CMK (cell line): ENCODE results near the gene KRTAP3-1.
"Not testable (repeated sequence)": the region's sequence is repeated elsewhere in the genome, so short reads cannot be mapped to it uniquely, and the experiment has no call there.

Experiments used
- DNase-seq: peaks from one replicate; pipeline ENCODE4 v3.0.0-alpha.2; 2010; ENCODE audit warnings: low read depth

Gene KRTAP3-1

GRCh38 chr17:41015454-41015853 lies 6.5 kb upstream of the KRTAP3-1 start:
- DNase-seq = no peak

- DNase-seq = no peak
These were observed 4.7 kb upstream of the KRTAP3-1 start for GRCh38 chr17:41013606-41014005.

GRCh38 chr17:41013181-41013580 lies 4.3 kb upstream of the KRTAP3-1 start:
- DNase-seq = no peak

DNA sequence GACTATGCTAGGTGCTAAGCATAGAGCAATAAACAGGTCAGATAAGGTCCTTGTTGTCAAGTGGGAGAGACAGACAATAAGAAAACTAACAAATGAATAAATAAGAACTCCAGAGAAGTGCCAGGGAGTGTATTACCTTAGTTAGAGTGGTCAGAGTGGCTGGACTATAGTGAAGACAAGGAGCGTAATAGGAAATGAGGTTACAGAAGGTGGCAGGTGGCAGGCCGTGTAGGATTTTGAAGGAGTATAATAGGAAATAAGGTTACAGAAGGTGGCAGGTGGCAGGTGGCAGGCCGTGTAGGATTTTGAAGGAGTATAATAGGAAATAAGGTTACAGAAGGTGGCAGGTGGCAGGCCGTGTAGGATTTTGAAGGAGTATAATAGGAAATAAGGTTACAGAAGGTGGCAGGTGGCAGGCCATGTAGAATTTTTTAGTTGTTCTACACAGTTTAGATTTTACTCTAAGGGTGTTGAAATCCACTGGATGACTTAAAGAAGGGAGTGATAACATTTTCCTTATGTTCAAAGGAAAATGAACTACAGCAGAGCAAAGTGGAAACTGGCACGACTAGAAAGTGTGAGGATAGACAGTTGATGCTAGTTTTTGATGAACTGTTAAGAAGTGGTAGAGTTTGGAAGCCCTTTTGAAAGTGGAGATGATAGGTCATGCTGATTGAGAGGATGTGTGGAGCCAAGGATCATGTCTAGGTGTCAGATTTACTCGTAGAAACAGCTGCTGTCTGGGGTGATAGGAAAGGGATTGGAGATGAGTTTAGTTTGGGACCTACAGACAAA lies 3.6 kb upstream of the KRTAP3-1 start:
- no peak for DNase-seq

DNA sequence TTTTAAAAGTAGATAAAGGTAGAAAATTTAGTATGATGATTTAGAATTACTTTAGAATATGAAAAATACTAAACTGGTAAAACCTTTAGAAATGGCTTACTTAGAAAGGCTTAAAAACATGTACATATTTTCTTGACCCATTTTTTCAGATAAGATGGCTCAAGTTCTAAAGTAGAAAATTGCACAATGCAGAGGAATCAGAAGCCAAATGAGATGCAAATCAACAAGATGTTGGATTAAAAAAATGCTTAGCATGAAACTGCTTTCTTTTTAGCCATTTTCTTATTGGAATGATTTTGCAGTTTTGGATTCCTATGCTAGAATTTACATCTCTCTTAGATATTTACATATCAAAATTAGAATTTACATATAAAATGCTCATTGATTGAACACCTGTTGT lies 1.5 kb upstream of the KRTAP3-1 start:
- no peak for DNase-seq

GRCh38 chr17:41009936-41010335 lies 1.0 kb upstream of the KRTAP3-1 start:
- no peak for DNase-seq

DNA sequence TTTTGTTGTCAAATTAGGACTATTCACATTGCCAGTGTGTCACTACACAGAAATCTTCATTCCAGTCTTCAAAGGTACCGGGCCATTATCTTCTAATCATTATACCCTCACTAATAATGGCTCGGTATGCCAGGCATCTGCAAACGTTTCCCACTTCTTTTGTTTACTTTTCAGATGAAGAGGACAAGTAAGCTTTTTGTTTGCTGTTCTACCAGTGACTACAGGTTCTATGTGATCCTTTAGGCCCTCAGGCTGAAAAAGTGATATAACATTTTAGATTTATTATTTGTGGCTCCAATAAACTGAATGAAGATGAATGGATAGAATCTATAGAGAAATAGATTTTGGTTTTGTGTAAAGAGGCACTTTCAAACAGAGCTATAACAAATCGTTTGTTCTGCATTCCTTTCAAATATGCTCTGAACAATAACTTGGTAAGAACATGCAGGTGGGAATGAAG lies 403 bp upstream of the KRTAP3-1 start:
- DNase-seq = no peak

GRCh38 chr17:41004397-41004796 lies 4.5 kb downstream of the KRTAP3-1 start:
- no peak for DNase-seq

- DNase-seq = no peak
These were observed 5.0 kb downstream of the KRTAP3-1 start for GRCh38 chr17:41003926-41004325.

DNA sequence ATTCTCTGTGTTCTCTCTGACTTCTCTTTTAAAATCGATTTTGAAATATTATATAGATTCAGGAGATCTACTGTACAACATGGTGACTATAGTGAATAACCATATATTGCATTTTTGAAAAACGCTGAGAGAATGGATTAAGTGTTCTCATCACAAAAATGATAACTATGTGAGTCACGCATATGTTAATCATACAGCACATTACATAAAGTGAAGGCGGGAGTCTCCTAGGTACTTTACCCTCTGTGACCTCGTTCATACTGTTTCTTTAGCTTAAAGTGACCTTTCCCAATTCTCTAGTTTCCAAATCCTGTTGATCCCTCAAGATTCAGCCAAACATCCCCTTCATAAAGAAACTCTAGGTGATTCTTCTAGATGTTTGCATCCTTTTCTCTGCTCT lies 6.1 kb downstream of the KRTAP3-1 start:
- DNase-seq = no peak

- no peak for DNase-seq
These were observed 7.1 kb downstream of the KRTAP3-1 start for GRCh38 chr17:41001795-41002194.

- not testable (repeated sequence) for DNase-seq
These were observed 9.4 kb downstream of the KRTAP3-1 start, which contains the start of gene KRTAP3-2 for GRCh38 chr17:40999563-40999962. KRTAP3-2 (minus strand) TSS chr17:40999906; CDS start chr17:40999853, 53 bp downstream.

- no peak for DNase-seq
These were observed 11.6 kb downstream of the KRTAP3-1 start for GRCh38 chr17:40997361-40997760.

- DNase-seq = no peak
These were observed 12.1 kb downstream of the KRTAP3-1 start for GRCh38 chr17:40996829-40997228.

DNA sequence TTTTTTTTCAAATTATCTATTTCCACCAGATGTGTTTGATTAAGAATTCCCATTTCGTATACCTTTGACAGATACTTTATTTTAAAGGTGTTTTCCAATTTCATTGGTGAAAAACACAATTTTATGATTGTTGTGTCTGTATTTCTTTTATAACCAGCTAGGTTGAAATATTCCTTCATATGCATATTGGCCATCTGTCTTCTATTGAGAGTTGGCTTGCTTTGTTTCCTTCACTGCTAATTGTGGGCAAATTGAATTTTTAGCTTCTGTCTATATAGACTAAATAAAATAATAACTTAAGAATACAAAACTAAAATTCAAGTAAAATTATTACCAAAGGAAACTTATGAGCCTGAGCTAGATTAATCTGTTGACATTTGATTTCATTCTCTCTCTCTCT lies 13.8 kb downstream of the KRTAP3-1 start:
- DNase-seq = no peak

DNA sequence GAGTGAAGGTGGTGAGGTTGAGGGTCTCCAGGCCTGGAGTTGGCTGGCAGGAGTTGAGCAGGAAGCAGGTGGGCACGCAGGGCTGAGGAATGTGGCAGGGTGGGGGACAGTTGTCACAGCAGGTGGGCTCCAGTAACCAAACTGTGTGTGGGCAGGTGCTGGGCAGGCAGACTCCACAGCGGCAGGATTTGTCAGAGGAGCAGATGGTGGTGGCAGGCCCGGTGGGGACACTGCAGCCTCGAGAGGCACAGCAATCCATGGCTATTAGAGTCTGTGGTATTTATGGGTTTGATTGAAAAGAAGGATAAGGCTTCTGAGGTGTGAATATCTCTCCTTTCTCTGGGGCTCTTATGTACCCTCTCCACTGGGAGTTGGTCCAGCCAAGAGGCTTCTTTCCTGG lies 15.1 kb downstream of the KRTAP3-1 start, which contains the start of gene KRTAP3-3:
Gene KRTAP3-3, minus strand, starts transcription at position 326 of the 400 bp plus-strand sequence. Its CDS starts 67 bp downstream, at position 259.
- no peak for DNase-seq

DNA sequence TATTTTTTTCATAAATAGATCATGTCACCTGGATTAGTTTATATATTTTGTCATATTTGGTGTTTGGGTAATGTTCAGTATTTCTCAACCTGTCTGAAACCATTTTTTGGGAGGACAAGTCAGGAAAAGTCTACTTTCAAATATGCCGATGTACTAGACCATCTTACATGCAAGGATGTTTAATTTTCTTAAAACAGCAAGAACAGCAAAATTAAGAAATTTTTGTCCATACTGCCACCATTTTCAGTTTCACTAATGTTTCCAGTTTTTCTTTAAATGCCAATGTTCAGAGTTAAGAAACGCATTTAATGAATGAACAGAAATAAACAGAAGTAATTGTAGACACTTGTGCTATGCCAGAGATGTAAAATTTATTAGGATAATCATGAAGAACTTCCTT lies 15.8 kb downstream of the KRTAP3-1 start:
- DNase-seq = no peak

GRCh38 chr17:40992666-40993065 lies 16.3 kb downstream of the KRTAP3-1 start:
- no peak for DNase-seq

DNA sequence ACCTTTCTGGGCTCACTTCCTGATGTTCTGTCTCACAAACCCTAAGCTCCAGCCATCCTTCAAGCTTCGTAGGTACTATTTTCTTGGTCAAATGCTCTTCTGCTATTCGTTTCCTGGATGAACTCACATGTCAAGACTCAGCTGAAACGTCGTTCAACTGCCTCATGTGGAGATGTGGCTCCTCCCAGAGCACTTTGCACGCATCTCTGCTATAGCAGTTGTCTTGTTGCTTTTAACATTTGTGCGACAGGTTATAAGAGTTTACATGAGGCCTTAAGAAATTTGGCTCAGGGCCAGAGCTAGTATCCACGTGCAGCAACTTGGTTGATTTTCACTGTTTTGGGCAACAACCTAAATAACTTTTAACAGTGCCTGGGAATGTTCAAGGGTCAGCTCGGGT lies 22.0 kb downstream of the KRTAP3-1 start:
- no peak for DNase-seq

- DNase-seq = no peak
These were observed 24.7 kb downstream of the KRTAP3-1 start, which contains the start of gene KRT40 for GRCh38 chr17:40984226-40984625. KRT40 (minus strand) TSS chr17:40984326; CDS start chr17:40984273, 53 bp downstream.

DNA sequence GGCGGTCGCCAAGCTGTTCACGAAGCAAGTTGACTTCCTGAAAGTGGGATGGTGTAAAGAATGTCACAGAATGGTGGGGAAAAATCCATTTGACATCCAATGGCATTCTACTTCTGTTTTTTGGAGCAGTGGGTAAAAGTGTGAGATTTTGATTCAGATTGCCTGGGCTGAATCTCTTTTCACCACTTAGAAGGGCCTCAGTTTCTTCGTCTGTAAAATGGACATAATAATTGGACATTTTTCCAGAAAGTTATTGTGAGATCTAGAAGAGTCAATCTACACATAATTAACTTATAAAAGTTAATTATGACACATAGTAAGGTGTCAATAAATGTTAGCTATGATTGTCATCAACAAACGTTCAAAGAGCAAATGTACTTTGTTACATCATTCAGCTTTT lies 27.8 kb downstream of the KRTAP3-1 start:
- DNase-seq = no peak

GRCh38 chr17:40980596-40980995 lies 28.3 kb downstream of the KRTAP3-1 start:
- no peak for DNase-seq

DNA sequence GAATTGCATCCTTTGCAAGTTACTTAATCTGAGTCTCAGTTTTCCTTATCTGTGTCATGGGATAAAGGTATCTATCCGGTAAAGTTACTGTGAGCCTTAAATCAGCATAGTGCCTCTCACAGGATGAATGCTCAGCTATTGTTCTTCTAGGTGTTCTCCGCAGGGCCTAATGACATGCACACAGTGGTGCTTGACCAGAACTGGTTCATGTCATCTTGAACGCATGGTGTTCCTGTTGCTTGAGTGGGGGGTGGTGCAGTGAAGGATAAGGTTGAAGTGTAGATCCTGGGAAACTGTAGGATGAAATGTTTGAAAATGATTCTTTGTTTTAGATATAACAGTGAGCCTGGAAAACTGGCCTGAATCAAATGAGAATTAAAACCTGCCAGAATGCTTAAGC lies 28.8 kb downstream of the KRTAP3-1 start:
- DNase-seq = no peak
